Measurements from ENCODE around the gene SNRNP35. TPM values are rescaled to one million over a fixed set of nuclear protein-coding genes. Genes with fewer than 3 reads are reported as not detected.

Gene SNRNP35
- total and polyA plus RNA-seq, 4 donors = 9.0 to 13.3 (median 11.1) TPM

DNA sequence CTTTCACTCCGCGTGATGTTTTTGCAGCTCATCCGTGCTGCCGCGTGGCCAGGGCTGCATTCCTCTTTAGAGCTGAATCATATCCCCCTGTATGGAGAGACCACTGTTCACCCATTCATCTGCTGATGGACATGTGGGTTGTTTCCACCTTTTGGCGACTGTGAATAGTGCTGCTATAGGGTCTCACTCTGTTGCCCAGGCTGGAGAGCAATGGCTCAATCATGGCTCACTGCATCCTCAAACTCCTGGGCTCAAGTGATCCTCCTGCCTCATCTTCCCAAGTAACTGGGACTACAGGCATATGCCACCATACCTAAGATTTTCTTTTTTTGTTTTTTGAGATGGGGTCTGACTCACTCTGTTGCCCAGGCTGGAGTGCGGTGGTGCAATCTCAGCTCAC, 39.1 kb downstream of the SNRNP35 start:
- TF ChIP-seq NR2F2 (IDR thresholded peaks at IDR 0.05) = no peak
- TF ChIP-seq TAF1 (conservative IDR thresholded peaks at IDR 0.05) = no peak
- TF ChIP-seq HNF4G (IDR thresholded peaks at IDR 0.05) = no peak
- no peak for TF ChIP-seq JUND (IDR thresholded peaks at IDR 0.05)
- TF ChIP-seq ATF3 (IDR thresholded peaks at IDR 0.05) = no peak

DNA sequence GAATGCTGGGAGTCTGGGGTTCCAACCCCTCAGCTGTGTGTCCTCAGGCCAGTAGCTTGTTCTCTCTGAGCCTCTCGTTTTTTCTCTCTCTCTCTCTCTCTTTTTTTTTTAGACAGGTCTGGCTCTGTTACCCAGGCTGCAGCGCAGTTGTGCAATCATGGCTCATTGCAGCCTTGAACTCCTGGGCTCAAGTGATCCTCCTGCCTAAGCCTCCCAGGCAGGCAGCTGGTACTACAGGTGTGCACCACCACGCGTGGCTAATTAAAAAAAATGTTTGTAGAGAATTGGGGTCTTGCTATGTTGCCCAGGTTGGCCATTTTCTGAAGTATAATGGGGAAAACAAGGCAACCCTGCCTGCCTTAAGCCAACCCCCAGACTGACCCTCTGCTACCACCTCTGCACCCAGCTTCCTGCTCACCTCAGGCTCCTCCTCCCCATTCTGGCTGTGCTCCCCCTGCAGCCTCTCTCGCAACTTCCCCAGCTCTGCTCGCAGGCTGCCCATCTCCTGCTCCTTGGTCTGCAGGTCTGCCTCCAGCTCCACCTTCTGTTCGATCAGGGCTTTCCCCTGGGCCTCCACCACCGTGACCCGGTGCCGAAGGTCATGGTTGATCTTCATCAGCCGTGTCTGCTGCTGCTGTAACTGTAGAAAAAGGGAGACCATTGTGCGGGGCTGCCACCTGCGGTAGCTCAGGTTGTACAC, 40.3 kb downstream of the SNRNP35 start:
- Histone ChIP-seq H3K9me3 (ENCODE audit: control insufficient read depth in 4 of 4, low read length in 3 of 4) (no peaks in the 10 kb centered on the region), H3K4me1 (ENCODE audit: control insufficient read depth in 4 of 4, insufficient read depth in 4 of 4, low read length in 3 of 4) (no peaks in the 10 kb centered on the region), H3K36me3 (ENCODE audit: control insufficient read depth in 4 of 4, insufficient read depth in 3 of 4, low read depth in 1 of 4, low read length in 3 of 4) (peaks cover 0 to 13% (median 4%) of the 10 kb centered on the region in 4 donors), H3K27ac (ENCODE audit: low read depth in 1 of 2, low read length in 2 of 2) (no peak overlapping the region), H3K4me3 (ENCODE audit: low read depth in 1 of 3, low read length in 3 of 3) (no peak overlapping the region), H3K9ac (ENCODE audit: low read depth in 1 of 2, low read length in 2 of 2) (no peak overlapping the region), H3K27me3 (ENCODE audit: control insufficient read depth in 4 of 4, insufficient read depth in 4 of 4, low read length in 3 of 4) (no peaks in the 10 kb centered on the region)
- no peak for TF ChIP-seq RXRA (IDR thresholded peaks at IDR 0.05)
- TF ChIP-seq NR2F2 (IDR thresholded peaks at IDR 0.05) = no peak
- no peak for TF ChIP-seq ZBTB33 (IDR thresholded peaks at IDR 0.05)
- TF ChIP-seq, protein P1, sequence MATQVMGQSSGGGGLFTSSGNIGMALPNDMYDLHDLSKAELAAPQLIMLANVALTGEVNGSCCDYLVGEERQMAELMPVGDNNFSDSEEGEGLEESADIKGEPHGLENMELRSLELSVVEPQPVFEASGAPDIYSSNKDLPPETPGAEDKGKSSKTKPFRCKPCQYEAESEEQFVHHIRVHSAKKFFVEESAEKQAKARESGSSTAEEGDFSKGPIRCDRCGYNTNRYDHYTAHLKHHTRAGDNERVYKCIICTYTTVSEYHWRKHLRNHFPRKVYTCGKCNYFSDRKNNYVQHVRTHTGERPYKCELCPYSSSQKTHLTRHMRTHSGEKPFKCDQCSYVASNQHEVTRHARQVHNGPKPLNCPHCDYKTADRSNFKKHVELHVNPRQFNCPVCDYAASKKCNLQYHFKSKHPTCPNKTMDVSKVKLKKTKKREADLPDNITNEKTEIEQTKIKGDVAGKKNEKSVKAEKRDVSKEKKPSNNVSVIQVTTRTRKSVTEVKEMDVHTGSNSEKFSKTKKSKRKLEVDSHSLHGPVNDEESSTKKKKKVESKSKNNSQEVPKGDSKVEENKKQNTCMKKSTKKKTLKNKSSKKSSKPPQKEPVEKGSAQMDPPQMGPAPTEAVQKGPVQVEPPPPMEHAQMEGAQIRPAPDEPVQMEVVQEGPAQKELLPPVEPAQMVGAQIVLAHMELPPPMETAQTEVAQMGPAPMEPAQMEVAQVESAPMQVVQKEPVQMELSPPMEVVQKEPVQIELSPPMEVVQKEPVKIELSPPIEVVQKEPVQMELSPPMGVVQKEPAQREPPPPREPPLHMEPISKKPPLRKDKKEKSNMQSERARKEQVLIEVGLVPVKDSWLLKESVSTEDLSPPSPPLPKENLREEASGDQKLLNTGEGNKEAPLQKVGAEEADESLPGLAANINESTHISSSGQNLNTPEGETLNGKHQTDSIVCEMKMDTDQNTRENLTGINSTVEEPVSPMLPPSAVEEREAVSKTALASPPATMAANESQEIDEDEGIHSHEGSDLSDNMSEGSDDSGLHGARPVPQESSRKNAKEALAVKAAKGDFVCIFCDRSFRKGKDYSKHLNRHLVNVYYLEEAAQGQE (IDR thresholded peaks at IDR 0.05) = no peak
- TF ChIP-seq RAD21 (IDR thresholded peaks at IDR 0.05) = no peak
- TF ChIP-seq FOXA1 (IDR thresholded peaks at IDR 0.05) = no peak
- TF ChIP-seq, protein P2, sequence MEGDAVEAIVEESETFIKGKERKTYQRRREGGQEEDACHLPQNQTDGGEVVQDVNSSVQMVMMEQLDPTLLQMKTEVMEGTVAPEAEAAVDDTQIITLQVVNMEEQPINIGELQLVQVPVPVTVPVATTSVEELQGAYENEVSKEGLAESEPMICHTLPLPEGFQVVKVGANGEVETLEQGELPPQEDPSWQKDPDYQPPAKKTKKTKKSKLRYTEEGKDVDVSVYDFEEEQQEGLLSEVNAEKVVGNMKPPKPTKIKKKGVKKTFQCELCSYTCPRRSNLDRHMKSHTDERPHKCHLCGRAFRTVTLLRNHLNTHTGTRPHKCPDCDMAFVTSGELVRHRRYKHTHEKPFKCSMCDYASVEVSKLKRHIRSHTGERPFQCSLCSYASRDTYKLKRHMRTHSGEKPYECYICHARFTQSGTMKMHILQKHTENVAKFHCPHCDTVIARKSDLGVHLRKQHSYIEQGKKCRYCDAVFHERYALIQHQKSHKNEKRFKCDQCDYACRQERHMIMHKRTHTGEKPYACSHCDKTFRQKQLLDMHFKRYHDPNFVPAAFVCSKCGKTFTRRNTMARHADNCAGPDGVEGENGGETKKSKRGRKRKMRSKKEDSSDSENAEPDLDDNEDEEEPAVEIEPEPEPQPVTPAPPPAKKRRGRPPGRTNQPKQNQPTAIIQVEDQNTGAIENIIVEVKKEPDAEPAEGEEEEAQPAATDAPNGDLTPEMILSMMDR (IDR thresholded peaks at IDR 0.05; ENCODE audit: low read depth, low read length, missing input control) = no peak
- no peak for TF ChIP-seq EGR1 (IDR thresholded peaks at IDR 0.05; ENCODE audit: low read depth in 2 of 2)
- TF ChIP-seq HNF4G (IDR thresholded peaks at IDR 0.05) = no peak
- no peak for TF ChIP-seq HNF4A (conservative IDR thresholded peaks at IDR 0.05)
- TF ChIP-seq SP1 (IDR thresholded peaks at IDR 0.05) = no peak
- TF ChIP-seq FOXA2 (IDR thresholded peaks at IDR 0.05) = no peak
- no peak for TF ChIP-seq JUND (IDR thresholded peaks at IDR 0.05)
- no peak for TF ChIP-seq YY1 (IDR thresholded peaks at IDR 0.05)
- TF ChIP-seq TAF1 (conservative IDR thresholded peaks at IDR 0.05) = no peak
- TF ChIP-seq ATF3 (IDR thresholded peaks at IDR 0.05) = no peak
- WGBS = 93% methylated on average over 13 of the region's 13 CpGs
- no peak for DNase-seq (ENCODE audit: low spot score)

More for the DNA sequence above, 39.1 kb downstream of the SNRNP35 start:
- Histone ChIP-seq H3K4me1 (ENCODE audit: control insufficient read depth in 4 of 4, insufficient read depth in 4 of 4, low read length in 3 of 4) (no peaks in the 10 kb centered on the region), H3K9ac (ENCODE audit: low read depth in 1 of 2, low read length in 2 of 2) (no peak overlapping the region), H3K27me3 (ENCODE audit: control insufficient read depth in 4 of 4, insufficient read depth in 4 of 4, low read length in 3 of 4) (no peaks in the 10 kb centered on the region), H3K27ac (ENCODE audit: low read depth in 1 of 2, low read length in 2 of 2) (no peak overlapping the region), H3K4me3 (ENCODE audit: low read depth in 1 of 3, low read length in 3 of 3) (no peak overlapping the region), H3K36me3 (ENCODE audit: control insufficient read depth in 4 of 4, insufficient read depth in 3 of 4, low read depth in 1 of 4, low read length in 3 of 4) (peaks cover 0 to 13% (median 4%) of the 10 kb centered on the region in 4 donors), H3K9me3 (ENCODE audit: control insufficient read depth in 4 of 4, low read length in 3 of 4) (no peaks in the 10 kb centered on the region)
- 96% methylated on average over 7 of the region's 7 CpGs for WGBS
- no peak for DNase-seq (ENCODE audit: low spot score)
